Measurements from ENCODE around the gene CCDC183.

Gene CCDC183

DNA sequence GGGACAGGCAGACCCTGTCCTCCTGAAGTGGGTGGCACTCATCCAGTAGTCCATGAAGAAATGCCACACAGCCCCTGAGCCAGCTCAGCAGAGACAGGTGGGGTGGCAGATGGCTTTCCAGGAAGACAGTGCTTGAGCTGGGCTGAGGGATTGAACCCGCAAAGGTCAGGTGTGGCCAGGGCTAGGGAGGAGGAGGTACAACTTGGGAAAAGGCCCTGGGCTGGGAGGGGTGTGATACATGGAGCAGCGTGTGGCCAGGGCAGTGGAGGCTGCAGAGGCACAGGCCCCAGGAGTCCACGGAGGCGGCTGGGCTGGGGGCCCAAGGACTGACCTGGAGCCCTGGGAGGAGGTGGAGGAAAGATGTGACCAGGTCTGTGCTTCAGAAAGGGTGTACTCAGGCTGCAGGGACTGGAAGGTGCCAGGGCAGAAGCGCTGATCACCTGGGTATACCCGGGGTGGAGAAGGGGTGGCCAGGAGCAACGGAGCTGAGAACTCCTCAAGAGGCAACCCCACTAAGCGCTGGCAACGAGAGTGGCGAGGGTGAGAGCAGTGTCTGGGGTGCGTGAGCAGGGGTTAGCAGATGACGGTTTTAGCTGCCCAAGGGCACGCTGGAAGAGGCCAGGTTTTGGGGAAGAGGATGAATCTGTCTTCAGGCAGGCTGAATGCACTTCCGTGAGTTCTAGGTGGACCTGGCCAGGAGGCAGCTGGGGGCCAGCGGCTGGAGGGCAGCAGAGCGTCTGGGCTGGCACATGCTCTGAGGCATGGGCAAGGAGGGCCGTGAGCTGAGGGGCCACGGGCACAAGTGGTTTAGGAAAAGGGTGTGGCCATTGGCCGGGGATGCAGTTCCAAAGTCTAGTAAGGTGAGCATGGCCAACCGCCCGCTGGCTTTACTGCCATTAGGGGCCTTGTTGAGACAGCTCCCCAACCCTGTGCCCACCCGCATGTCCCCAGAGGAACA is 7.7 kb downstream of the CCDC183 start:
- Histone ChIP-seq H2BK5ac (ENCODE audit: low read depth, low read length, poor library complexity, severe bottlenecking) (no peak overlapping the region), H3K14ac (ENCODE audit: low read length in 2 of 2) (no peak overlapping the region), H2BK15ac (ENCODE audit: low read depth, poor library complexity, severe bottlenecking) (no peak overlapping the region), H3K4me3 (ENCODE audit: insufficient read depth in 1 of 2, low read depth in 1 of 2, low read length in 2 of 2) (no peak overlapping the region), H3K4me1 (ENCODE audit: control insufficient read depth, insufficient read depth, low read depth, low read length) (peaks cover 28% of the 10 kb centered on the region), H2BK120ac (ENCODE audit: low read depth, low read length) (no peak overlapping the region), H2BK12ac (ENCODE audit: low read length in 2 of 2) (no peak overlapping the region), H3K18ac (ENCODE audit: low read depth in 1 of 2, low read length in 2 of 2) (no peak overlapping the region), H4K8ac (ENCODE audit: low read length) (no peak overlapping the region), H3K27ac (ENCODE audit: low read length, poor library complexity, severe bottlenecking) (no peak overlapping the region), H3K9ac (ENCODE audit: low read length) (no peak overlapping the region), H2AK5ac (ENCODE audit: low read length, severe bottlenecking) (no peak overlapping the region), H3K79me1 (replicated peaks; ENCODE audit: low read length, poor library complexity, severe bottlenecking) (peaks cover 3% of the 10 kb centered on the region), H2AFZ (ENCODE audit: low read depth, low read length) (no peak overlapping the region), H3K4ac (ENCODE audit: low read depth in 1 of 2, low read length in 2 of 2) (no peak overlapping the region), H3K9me3 (ENCODE audit: control insufficient read depth, low read length) (no peaks in the 10 kb centered on the region), H3K4me2 (ENCODE audit: low read length, poor library complexity, severe bottlenecking) (no peak overlapping the region), H3K36me3 (ENCODE audit: control insufficient read depth in 1 of 2, insufficient read depth in 2 of 2, low read depth in 1 of 2, low read length in 2 of 2) (peaks cover 5 to 19% of the 10 kb centered on the region in 2 experiments), H4K91ac (ENCODE audit: low read length) (no peak overlapping the region), H3K27me3 (ENCODE audit: control insufficient read depth in 1 of 2, insufficient read depth in 1 of 2, low read length in 2 of 2) (peaks cover 26 to 36% of the 10 kb centered on the region in 2 experiments), H3K23ac (ENCODE audit: low read length in 2 of 2) (no peak overlapping the region)
- WGBS = 96% methylated on average over 22 of the region's 22 CpGs
- DNase-seq = no peak

DNA sequence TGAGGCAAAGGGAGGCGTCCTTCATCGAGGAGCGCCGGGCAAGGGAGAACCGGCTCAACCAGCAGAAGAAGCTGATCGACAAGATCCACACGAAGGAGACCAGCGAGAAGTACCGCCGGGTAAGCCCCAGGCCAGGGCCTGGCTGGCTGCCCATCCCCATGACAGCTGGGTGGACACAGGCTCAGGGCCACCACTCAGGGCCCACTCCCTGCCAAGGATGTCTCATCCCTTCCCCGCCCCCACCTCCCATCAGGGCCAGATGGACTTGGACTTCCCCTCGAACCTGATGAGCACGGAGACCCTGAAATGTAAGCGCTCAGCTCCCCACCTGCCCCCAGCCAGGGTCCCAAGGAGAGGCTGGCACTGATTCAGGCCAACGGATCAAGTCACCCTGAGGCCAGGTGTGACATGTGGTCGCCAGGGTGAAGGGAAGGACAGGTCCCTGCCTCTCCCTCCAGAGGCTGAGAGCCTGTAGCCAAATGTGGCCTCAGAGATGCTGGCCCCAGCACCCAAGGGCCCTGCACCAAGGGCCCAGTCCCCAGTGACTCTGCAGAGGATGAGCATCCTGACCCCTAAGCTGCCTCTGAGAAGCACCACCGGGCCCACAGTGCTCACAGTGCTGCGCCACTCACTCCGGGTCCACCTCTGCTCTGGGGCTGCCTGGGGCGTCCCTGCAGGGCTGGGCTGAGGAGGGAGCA is 8.5 kb downstream of the CCDC183 start:
- Histone ChIP-seq H3K18ac (ENCODE audit: low read depth in 1 of 2, low read length in 2 of 2) (no peak overlapping the region), H4K91ac (ENCODE audit: low read length) (no peak overlapping the region), H2BK15ac (ENCODE audit: low read depth, poor library complexity, severe bottlenecking) (no peak overlapping the region), H3K36me3 (ENCODE audit: control insufficient read depth in 1 of 2, insufficient read depth in 2 of 2, low read depth in 1 of 2, low read length in 2 of 2) (peaks cover 5 to 19% of the 10 kb centered on the region in 2 experiments), H3K23ac (ENCODE audit: low read length in 2 of 2) (no peak overlapping the region), H3K9me3 (ENCODE audit: control insufficient read depth, low read length) (no peaks in the 10 kb centered on the region), H2BK5ac (ENCODE audit: low read depth, low read length, poor library complexity, severe bottlenecking) (no peak overlapping the region), H2AK5ac (ENCODE audit: low read length, severe bottlenecking) (no peak overlapping the region), H3K4me3 (ENCODE audit: insufficient read depth in 1 of 2, low read depth in 1 of 2, low read length in 2 of 2) (no peak overlapping the region), H3K14ac (ENCODE audit: low read length in 2 of 2) (no peak overlapping the region), H3K4ac (ENCODE audit: low read depth in 1 of 2, low read length in 2 of 2) (no peak overlapping the region), H4K8ac (ENCODE audit: low read length) (no peak overlapping the region), H3K27ac (ENCODE audit: low read length, poor library complexity, severe bottlenecking) (no peak overlapping the region), H3K9ac (ENCODE audit: low read length) (no peak overlapping the region), H3K27me3 (ENCODE audit: control insufficient read depth in 1 of 2, insufficient read depth in 1 of 2, low read length in 2 of 2) (peaks cover 18 to 28% of the 10 kb centered on the region in 2 experiments), H2AFZ (ENCODE audit: low read depth, low read length) (no peak overlapping the region), H3K79me1 (replicated peaks; ENCODE audit: low read length, poor library complexity, severe bottlenecking) (peaks cover 5% of the 10 kb centered on the region), H2BK12ac (ENCODE audit: low read length in 2 of 2) (no peak overlapping the region), H3K4me1 (ENCODE audit: control insufficient read depth, insufficient read depth, low read depth, low read length) (peaks cover 29% of the 10 kb centered on the region), H3K4me2 (ENCODE audit: low read length, poor library complexity, severe bottlenecking) (no peak overlapping the region), H2BK120ac (ENCODE audit: low read depth, low read length) (no peak overlapping the region)
- WGBS = 95% methylated on average over 20 of the region's 20 CpGs
- no peak for DNase-seq

DNA sequence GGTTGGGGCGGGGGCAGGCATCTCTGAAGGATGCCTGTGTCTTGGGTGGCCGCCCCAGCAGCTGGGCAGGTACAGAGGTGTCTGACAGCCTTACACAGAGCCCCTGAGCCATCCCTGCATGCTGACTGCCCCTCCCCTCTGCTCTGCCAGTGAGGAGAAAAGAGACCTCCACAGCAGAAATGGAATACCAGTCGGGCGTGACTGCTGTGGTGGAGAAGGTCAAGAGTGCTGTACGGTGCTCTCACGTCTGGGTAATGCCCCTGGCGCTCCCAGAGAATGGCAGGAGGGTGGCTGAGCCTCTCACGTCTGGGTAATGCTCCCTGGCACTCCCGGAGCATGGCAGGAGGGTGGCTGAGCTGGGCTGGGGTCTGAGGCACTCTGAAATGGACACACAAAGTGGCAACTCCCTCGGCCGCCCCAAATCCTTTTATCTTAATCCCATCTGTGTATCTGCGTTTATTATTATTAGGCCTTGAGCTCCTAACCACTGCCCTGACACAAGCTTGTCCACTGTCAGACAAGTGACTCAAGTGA is 9.1 kb downstream of the CCDC183 start:
- no peak overlapping the region for H4K91ac ChIP-seq (ENCODE audit: low read length)

DNA sequence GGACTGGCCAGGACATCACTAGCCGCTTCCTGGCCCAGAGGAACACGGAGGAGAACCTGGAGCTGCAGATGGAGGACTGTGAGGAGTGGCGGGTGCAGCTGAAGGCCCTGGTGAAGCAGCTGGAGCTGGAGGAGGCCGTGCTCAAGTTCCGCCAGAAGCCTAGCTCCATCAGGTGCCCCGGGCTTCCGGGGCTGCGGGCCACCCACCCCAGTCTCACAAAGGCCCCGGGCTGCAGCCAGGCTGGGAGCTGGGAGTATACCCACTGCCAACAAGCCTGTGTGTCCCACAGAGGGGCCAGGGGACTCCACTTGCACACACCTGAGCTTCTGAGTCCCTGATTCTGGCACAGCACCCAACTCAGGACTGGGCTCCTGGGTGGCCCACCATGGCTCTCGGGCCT is 9.9 kb downstream of the CCDC183 start:
- 99% methylated on average over 8 of the region's 10 CpGs for whole genome bisulfite sequencing
- no peak overlapping the region for H3K14ac ChIP-seq (ENCODE audit: low read length in 2 of 2)
- no peak overlapping the region for H4K8ac ChIP-seq (ENCODE audit: low read length)
- DNase-seq = no peak
- H3K4me1 ChIP-seq (ENCODE audit: control insufficient read depth, insufficient read depth, low read depth, low read length) = peaks cover 18% of the 10 kb centered on the region
- no peak overlapping the region for H2AFZ ChIP-seq (ENCODE audit: low read depth, low read length)
- no peak overlapping the region for H2BK120ac ChIP-seq (ENCODE audit: low read depth, low read length)
- H3K36me3 ChIP-seq (ENCODE audit: control insufficient read depth in 1 of 2, insufficient read depth in 2 of 2, low read depth in 1 of 2, low read length in 2 of 2) = peaks cover 5 to 25% of the 10 kb centered on the region in 2 experiments
- no peak overlapping the region for H3K4me2 ChIP-seq (ENCODE audit: low read length, poor library complexity, severe bottlenecking)
- H2AK5ac ChIP-seq (ENCODE audit: low read length, severe bottlenecking) = no peak overlapping the region
- H3K27me3 ChIP-seq (ENCODE audit: control insufficient read depth in 1 of 2, insufficient read depth in 1 of 2, low read length in 2 of 2) = peaks cover 10 to 16% of the 10 kb centered on the region in 2 experiments
- H2BK12ac ChIP-seq (ENCODE audit: low read length in 2 of 2) = no peak overlapping the region
- H3K18ac ChIP-seq (ENCODE audit: low read depth in 1 of 2, low read length in 2 of 2) = no peak overlapping the region
- H3K9me3 ChIP-seq (ENCODE audit: control insufficient read depth, low read length) = no peaks in the 10 kb centered on the region
- H3K79me1 ChIP-seq (replicated peaks; ENCODE audit: low read length, poor library complexity, severe bottlenecking) = peaks cover 10% of the 10 kb centered on the region
- H4K91ac ChIP-seq (ENCODE audit: low read length) = no peak overlapping the region
- H3K27ac ChIP-seq (ENCODE audit: low read length, poor library complexity, severe bottlenecking) = no peak overlapping the region
- no peak overlapping the region for H2BK15ac ChIP-seq (ENCODE audit: low read depth, poor library complexity, severe bottlenecking)
- H3K4me3 ChIP-seq (ENCODE audit: insufficient read depth in 1 of 2, low read depth in 1 of 2, low read length in 2 of 2) = no peak overlapping the region
- H3K4ac ChIP-seq (ENCODE audit: low read depth in 1 of 2, low read length in 2 of 2) = no peak overlapping the region
- H3K23ac ChIP-seq (ENCODE audit: low read length in 2 of 2) = no peak overlapping the region
- H2BK5ac ChIP-seq (ENCODE audit: low read depth, low read length, poor library complexity, severe bottlenecking) = no peak overlapping the region
- peak overlapping the region; percentile 90 for H3K9ac ChIP-seq (ENCODE audit: low read length)

More for the DNA sequence above, 9.1 kb downstream of the CCDC183 start:
- H2BK15ac ChIP-seq (ENCODE audit: low read depth, poor library complexity, severe bottlenecking) = no peak overlapping the region
- H3K14ac ChIP-seq (ENCODE audit: low read length in 2 of 2) = no peak overlapping the region
- H2AK5ac ChIP-seq (ENCODE audit: low read length, severe bottlenecking) = no peak overlapping the region
- peaks cover 5 to 21% of the 10 kb centered on the region in 2 experiments for H3K36me3 ChIP-seq (ENCODE audit: control insufficient read depth in 1 of 2, insufficient read depth in 2 of 2, low read depth in 1 of 2, low read length in 2 of 2)
- no peak overlapping the region for H3K4ac ChIP-seq (ENCODE audit: low read depth in 1 of 2, low read length in 2 of 2)
- no peak overlapping the region for H2BK12ac ChIP-seq (ENCODE audit: low read length in 2 of 2)
- WGBS = 85% methylated on average over 12 of the region's 12 CpGs
- no peak overlapping the region for H2AFZ ChIP-seq (ENCODE audit: low read depth, low read length)
- no peak for DNase-seq
- no peak overlapping the region for H3K4me2 ChIP-seq (ENCODE audit: low read length, poor library complexity, severe bottlenecking)
- H4K8ac ChIP-seq (ENCODE audit: low read length) = no peak overlapping the region
- H3K27ac ChIP-seq (ENCODE audit: low read length, poor library complexity, severe bottlenecking) = no peak overlapping the region
- no peak overlapping the region for H2BK5ac ChIP-seq (ENCODE audit: low read depth, low read length, poor library complexity, severe bottlenecking)
- no peak overlapping the region for H3K18ac ChIP-seq (ENCODE audit: low read depth in 1 of 2, low read length in 2 of 2)
- no peak overlapping the region for H3K23ac ChIP-seq (ENCODE audit: low read length in 2 of 2)
- H3K27me3 ChIP-seq (ENCODE audit: control insufficient read depth in 1 of 2, insufficient read depth in 1 of 2, low read length in 2 of 2) = peaks cover 15 to 24% of the 10 kb centered on the region in 2 experiments
- no peaks in the 10 kb centered on the region for H3K9me3 ChIP-seq (ENCODE audit: control insufficient read depth, low read length)
- H3K79me1 ChIP-seq (replicated peaks; ENCODE audit: low read length, poor library complexity, severe bottlenecking) = peaks cover 8% of the 10 kb centered on the region
- no peak overlapping the region for H2BK120ac ChIP-seq (ENCODE audit: low read depth, low read length)
- peaks cover 25% of the 10 kb centered on the region for H3K4me1 ChIP-seq (ENCODE audit: control insufficient read depth, insufficient read depth, low read depth, low read length)
- no peak overlapping the region for H3K9ac ChIP-seq (ENCODE audit: low read length)
- no peak overlapping the region for H3K4me3 ChIP-seq (ENCODE audit: insufficient read depth in 1 of 2, low read depth in 1 of 2, low read length in 2 of 2)
